Bronchial epithelial cell (primary cell): ENCODE measurements around the gene SLITRK1. TPM values are rescaled to one million over a fixed set of nuclear protein-coding genes. Genes with fewer than 3 reads are reported as not detected.

Experiments
- DNase-seq: peaks from one replicate; pipeline ENCODE4 v3.0.0-alpha.2; 2010; ENCODE audit warnings: low read depth
- FAIRE-seq: peaks from 2 replicates; lab custom pipeline; 2011; peaks lifted over from hg19 to GRCh38; lab: Jason Lieb, UNC
- H3K27me3 ChIP-seq: 2 replicates; pipeline ENCODE4 v1.5.1; 2011; ENCODE audit warnings: low read length; ENCODE audit not compliant: control insufficient read depth, insufficient read depth
- H3K36me3 ChIP-seq: 2 replicates; pipeline ENCODE4 v1.5.1; 2011; ENCODE audit warnings: low read length; ENCODE audit not compliant: control insufficient read depth, insufficient read depth
- H3K4me3 ChIP-seq: 2 replicates; pipeline ENCODE4 v1.5.1; 2011; ENCODE audit warnings: mild to moderate bottlenecking, low read depth, low read length, control low read depth
- CTCF ChIP-seq: IDR thresholded peaks from 2 replicates; pipeline ENCODE4 v1.5.1; 2011; ENCODE audit warnings: mild to moderate bottlenecking, moderate library complexity, low read length, control low read depth, inconsistent platforms; ENCODE audit not compliant: insufficient read depth, severe bottlenecking
- total RNA-seq: library from RNA; depleted of rRNA; stranded (reverse); fragments of >200 nt; gene quantifications from 2 replicates; pipeline ENCODE4 v1.2.1, GENCODE V29; 2014

SLITRK1 gene
- total RNA-seq, 1 donor from 2014 or later, result not detected

GRCh38 chr13:83882606-83882959 lies 309 bp upstream of the SLITRK1 start:
- no peaks in the 10 kb centered on the region for H3K36me3 ChIP-seq
- H3K27me3 ChIP-seq, result peaks cover 32% of the 10 kb centered on the region
- DNase-seq (no peak), FAIRE-seq (no peak)
- H3K4me3 ChIP-seq, result no peak overlapping the region
- no peak for TF ChIP-seq CTCF

- Histone ChIP-seq H3K36me3 (no peaks in the 10 kb centered on the region), H3K4me3 (no peak overlapping the region), H3K27me3 (peaks cover 32% of the 10 kb centered on the region)
- no peak for TF ChIP-seq CTCF
- no peak for DNase-seq
- FAIRE-seq, result no peak
Measured at GRCh38 chr13:83881140-83881684, 1.1 kb downstream of the SLITRK1 start.

GRCh38 chr13:83880275-83881139 lies 1.8 kb downstream of the SLITRK1 start:
- Histone ChIP-seq H3K36me3 (no peaks in the 10 kb centered on the region), H3K27me3 (peaks cover 32% of the 10 kb centered on the region), H3K4me3 (no peak overlapping the region)
- DNase-seq, result no peak
- FAIRE-seq, result no peak
- no peak for TF ChIP-seq CTCF

- no peaks in the 10 kb centered on the region for H3K36me3 ChIP-seq
- FAIRE-seq, result no peak
- H3K27me3 ChIP-seq, result peaks cover 32% of the 10 kb centered on the region
- no peak for TF ChIP-seq CTCF
- DNase-seq, result no peak
- H3K4me3 ChIP-seq, result no peak overlapping the region
Measured at GRCh38 chr13:83879431-83880171, 2.7 kb downstream of the SLITRK1 start.

GRCh38 chr13:83878691-83879430 lies 3.4 kb downstream of the SLITRK1 start:
- Histone ChIP-seq H3K4me3 (no peak overlapping the region), H3K27me3 (peaks cover 32% of the 10 kb centered on the region), H3K36me3 (no peaks in the 10 kb centered on the region)
- FAIRE-seq, result no peak
- DNase-seq, result no peak
- no peak for TF ChIP-seq CTCF
